ENCODE data around the gene ANK3.

Gene ANK3

GRCh38 chr10:60209874-60210570 is 179.7 kb downstream of the ANK3 start:
- no peak for FAIRE-seq

GRCh38 chr10:60208676-60209269 is 180.9 kb downstream of the ANK3 start:
- FAIRE-seq, result peak; percentile 23

- FAIRE-seq, result no peak
Measured at GRCh38 chr10:60207894-60208293, 181.8 kb downstream of the ANK3 start.

DNA sequence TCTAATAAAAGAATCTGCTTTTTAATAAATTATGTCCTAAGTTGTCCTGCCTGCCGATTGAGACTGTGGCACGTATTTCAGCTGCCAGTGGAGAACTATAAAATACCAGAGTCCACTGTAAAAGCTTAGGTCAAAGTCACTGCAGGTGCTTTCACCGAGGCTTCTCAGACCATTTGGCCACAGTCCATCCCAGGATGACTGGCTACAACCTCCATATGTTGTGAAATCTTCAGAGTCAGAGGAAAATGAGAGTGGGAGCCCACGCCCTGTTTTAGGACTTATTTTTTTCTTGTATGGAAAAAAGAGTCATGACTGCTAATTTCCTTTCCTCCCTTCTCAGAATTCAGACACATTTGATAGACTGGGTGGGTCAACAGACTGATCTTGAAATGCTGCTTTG is 182.9 kb downstream of the ANK3 start:
- FAIRE-seq, result no peak

- no peak for FAIRE-seq
Measured at GRCh38 chr10:60205741-60206140, 183.9 kb downstream of the ANK3 start.

GRCh38 chr10:60203993-60204618 is 185.6 kb downstream of the ANK3 start:
- FAIRE-seq, result no peak

DNA sequence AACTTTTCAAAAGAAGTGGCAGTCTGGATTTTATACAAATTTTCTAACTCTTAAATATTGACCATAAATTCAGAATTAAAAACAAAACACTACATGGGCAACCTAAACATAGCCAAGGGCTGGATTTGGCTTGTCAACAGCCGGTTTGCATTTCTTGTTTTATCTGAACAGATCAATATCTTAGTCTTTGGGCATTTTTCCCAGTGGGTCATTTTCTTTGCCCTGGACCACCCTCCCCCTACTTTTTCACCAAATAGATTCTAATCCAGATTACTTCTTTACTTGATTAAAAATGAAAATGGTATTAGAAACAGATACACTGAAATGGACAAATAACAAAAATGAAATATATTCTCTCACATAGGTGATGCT is 189.0 kb downstream of the ANK3 start:
- no peak for FAIRE-seq

- FAIRE-seq, result no peak
Measured at GRCh38 chr10:60200012-60200681, 189.5 kb downstream of the ANK3 start.

- FAIRE-seq, result no peak
Measured at GRCh38 chr10:60197206-60197605, 192.5 kb downstream of the ANK3 start.

DNA sequence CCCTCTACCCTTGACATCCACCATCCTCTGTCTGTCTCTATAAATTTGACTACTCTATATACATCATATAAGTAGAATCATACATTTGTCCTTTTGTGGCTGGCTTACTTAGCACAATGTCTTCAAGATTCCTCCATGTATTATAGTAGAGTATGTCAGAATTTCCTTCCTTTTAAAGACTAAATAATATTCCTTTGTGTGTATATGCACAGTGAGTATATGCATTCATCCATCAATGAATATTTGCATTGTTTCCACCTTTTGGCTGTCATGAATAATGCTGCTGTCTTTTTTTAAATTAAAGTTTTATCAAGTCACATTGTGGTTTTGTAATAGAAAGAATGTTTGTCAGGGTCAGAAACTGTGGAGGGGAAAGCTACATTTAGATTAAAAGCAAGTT is 195.3 kb downstream of the ANK3 start:
- no peak for FAIRE-seq

- no peak for FAIRE-seq
Measured at GRCh38 chr10:60192946-60193345, 196.7 kb downstream of the ANK3 start.

GRCh38 chr10:60189861-60190475 is 199.7 kb downstream of the ANK3 start:
- no peak for FAIRE-seq

DNA sequence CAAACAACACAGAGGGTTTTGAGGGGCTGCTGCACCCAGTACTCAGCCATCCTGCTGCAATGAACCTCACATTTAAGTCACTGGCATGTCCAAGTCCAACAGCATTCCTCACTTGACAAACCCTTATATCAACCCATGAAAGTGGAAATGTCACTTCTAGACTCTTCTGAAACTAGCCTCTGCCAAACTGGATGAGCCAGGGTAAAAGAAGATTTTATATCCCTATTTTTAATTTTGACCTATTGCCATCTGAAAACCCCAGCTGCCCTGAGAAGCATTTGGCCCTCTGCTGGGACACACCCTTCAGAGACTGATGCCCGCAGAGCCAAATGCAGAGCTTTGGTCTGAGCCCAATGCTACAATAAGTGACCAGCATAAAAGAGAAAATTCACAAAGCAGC is 201.1 kb downstream of the ANK3 start:
- FAIRE-seq, result no peak

- FAIRE-seq, result no peak
Measured at GRCh38 chr10:60187691-60188090, 202.0 kb downstream of the ANK3 start.

DNA sequence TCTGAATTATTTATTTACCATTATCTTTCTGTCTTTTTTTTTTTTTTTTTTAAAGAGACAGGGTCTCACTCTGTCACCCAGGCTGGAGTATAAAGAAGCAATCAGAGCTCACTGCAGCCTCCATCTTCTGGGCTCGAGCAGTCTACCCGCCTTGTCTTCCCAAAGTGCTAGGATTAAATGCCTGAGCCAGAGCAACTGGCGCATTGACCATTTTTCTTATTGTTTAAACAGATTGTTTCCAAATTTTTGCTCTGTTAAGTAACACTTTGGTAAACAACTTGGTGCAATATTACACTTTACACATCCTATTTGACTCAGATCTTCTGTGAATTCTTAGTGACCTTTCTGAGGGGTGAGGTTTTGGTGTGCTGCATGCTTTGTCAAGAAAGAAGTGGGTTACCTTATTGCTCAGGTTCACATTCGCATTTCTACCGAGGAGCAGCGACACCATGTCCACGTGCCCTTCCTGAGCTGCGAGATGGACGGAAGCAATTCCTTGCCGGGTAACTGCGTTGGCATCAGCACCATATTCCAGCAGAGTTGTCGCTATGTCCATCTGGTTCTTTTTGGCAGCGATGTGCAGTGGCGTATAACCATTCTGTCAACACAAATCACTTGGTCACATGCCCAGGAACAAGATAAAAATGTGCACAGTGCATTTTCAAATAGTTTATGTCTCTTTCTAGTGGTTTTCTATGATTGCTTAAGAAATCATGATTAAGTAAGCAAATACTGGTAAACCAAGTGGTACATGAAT is 203.2 kb downstream of the ANK3 start:
- FAIRE-seq, result no peak

- FAIRE-seq, result no peak
Measured at GRCh38 chr10:60185421-60185820, 204.3 kb downstream of the ANK3 start.

- no peak for FAIRE-seq
Measured at GRCh38 chr10:60182691-60183090, 207.0 kb downstream of the ANK3 start.

- FAIRE-seq, result no peak
Measured at GRCh38 chr10:60176925-60177324, 212.8 kb downstream of the ANK3 start.

GRCh38 chr10:60175441-60175971 is 214.2 kb downstream of the ANK3 start:
- FAIRE-seq, result no peak

- FAIRE-seq, result no peak
Measured at GRCh38 chr10:60172363-60172990, 217.2 kb downstream of the ANK3 start.

DNA sequence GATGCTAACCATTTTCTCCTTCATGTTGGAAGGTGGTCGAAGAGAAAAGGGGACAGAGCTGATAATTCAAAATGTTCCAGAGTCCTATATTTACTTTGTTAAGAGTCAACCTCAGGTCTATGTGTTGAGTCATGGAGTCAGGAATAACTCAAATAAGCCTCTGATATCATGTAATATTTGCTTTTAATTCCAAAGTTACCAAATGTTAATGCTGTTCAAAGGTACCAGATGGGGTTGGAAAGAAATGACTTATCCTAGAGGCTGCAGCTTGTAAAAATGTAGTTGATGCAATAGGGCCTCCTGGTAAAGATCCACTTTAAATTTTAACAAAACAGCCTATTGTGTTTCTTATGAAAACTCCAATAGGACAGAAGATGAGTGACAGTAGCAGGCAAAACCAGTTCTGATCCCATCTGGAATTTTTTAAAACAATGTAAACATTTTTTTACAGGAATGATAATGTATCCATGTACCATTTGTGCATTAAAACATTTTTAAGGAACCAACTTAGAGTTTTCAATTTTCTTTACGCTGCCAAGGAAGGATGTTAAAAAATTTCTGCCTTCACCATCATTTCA is 218.2 kb downstream of the ANK3 start:
- FAIRE-seq, result no peak

DNA sequence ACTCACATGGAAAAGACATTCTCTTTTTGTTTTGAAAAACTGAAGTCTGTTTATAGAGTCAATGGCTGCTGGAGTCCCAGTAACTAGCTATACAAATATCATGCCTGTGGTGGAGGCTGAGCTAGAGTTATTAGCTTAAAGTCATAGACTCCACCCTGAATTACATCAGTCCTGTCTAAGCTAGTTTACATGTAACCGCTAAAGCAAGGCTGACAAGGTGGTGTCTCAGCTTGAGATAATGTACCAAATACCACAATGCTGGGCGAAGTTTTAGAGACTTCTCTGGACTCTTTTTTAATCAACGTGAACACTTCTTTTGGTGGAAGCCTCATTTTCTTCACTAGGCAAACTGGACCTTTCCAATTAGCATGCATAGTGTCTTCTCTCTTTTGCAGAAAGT is 219.4 kb downstream of the ANK3 start:
- no peak for FAIRE-seq

Data from TTC549 (cell line).